Adipocyte (in vitro differentiated cells): ENCODE measurements around the gene FBXO10.
"Not testable (repeated sequence)": the region's sequence is repeated elsewhere in the genome, so short reads cannot be mapped to it uniquely, and the experiment has no call there.

Source experiments
- DNase-seq: peaks from one replicate; pipeline ENCODE4 v3.0.0-alpha.2; 2015; ENCODE audit warnings: low read depth
- H3K27me3 ChIP-seq: replicated peaks from 2 replicates; pipeline ENCODE4 v1.7.0; 2013; ENCODE audit warnings: mild to moderate bottlenecking, low read length, moderate library complexity; ENCODE audit not compliant: control insufficient read depth, insufficient read depth
- H3K36me3 ChIP-seq: 2 replicates; pipeline ENCODE4 v1.7.0; 2013; ENCODE audit warnings: low read length, mild to moderate bottlenecking, moderate library complexity; ENCODE audit not compliant: control insufficient read depth, insufficient read depth, severe bottlenecking
- H3K4me1 ChIP-seq: 2 replicates; pipeline ENCODE4 v1.7.0; 2013; ENCODE audit warnings: mild to moderate bottlenecking, low read length, moderate library complexity; ENCODE audit not compliant: control insufficient read depth, insufficient read depth
- H3K4me3 ChIP-seq: 2 replicates; pipeline ENCODE4 v1.7.0; 2013; ENCODE audit warnings: mild to moderate bottlenecking, low read length, moderate library complexity
- H3K9ac ChIP-seq: 2 replicates; pipeline ENCODE4 v1.7.0; 2013; ENCODE audit warnings: mild to moderate bottlenecking, low read length, moderate library complexity
- H3K9me3 ChIP-seq: 2 replicates; pipeline ENCODE4 v1.7.0; 2013; ENCODE audit warnings: mild to moderate bottlenecking, low read length, moderate library complexity; ENCODE audit not compliant: control insufficient read depth

FBXO10 gene

GRCh38 chr9:37617161-37617560 lies 41.0 kb upstream of the FBXO10 start:
- H3K36me3 ChIP-seq: no peaks in the 10 kb centered on the region
- no peak overlapping the region for H3K4me3 ChIP-seq
- DNase-seq: no peak
- no peaks in the 10 kb centered on the region for H3K9me3 ChIP-seq
- H3K9ac ChIP-seq: no peak overlapping the region
- H3K4me1 ChIP-seq: peaks cover 36% of the 10 kb centered on the region
- H3K27me3 ChIP-seq: no peaks in the 10 kb centered on the region

- Histone ChIP-seq H3K36me3 (no peaks in the 10 kb centered on the region), H3K4me1 (peaks cover 27% of the 10 kb centered on the region), H3K9me3 (no peaks in the 10 kb centered on the region), H3K9ac (no peak overlapping the region), H3K4me3 (no peak overlapping the region), H3K27me3 (no peaks in the 10 kb centered on the region)
- DNase-seq: no peak
Observed at GRCh38 chr9:37611961-37612360, 35.8 kb upstream of the FBXO10 start.

GRCh38 chr9:37611014-37611413 lies 34.8 kb upstream of the FBXO10 start:
- H3K27me3 ChIP-seq: no peaks in the 10 kb centered on the region
- H3K4me3 ChIP-seq: no peak overlapping the region
- H3K9me3 ChIP-seq: no peaks in the 10 kb centered on the region
- no peak overlapping the region for H3K9ac ChIP-seq
- peaks cover 25% of the 10 kb centered on the region for H3K4me1 ChIP-seq
- no peaks in the 10 kb centered on the region for H3K36me3 ChIP-seq
- no peak for DNase-seq

- H3K36me3 ChIP-seq: no peaks in the 10 kb centered on the region
- H3K27me3 ChIP-seq: no peaks in the 10 kb centered on the region
- no peak overlapping the region for H3K9ac ChIP-seq
- H3K9me3 ChIP-seq: no peaks in the 10 kb centered on the region
- DNase-seq: no peak
- H3K4me3 ChIP-seq: no peak overlapping the region
- peaks cover 30% of the 10 kb centered on the region for H3K4me1 ChIP-seq
Observed at GRCh38 chr9:37609735-37610397, 33.7 kb upstream of the FBXO10 start.

- no peaks in the 10 kb centered on the region for H3K27me3 ChIP-seq
- no peak for DNase-seq
- H3K36me3 ChIP-seq: no peaks in the 10 kb centered on the region
- no peaks in the 10 kb centered on the region for H3K9me3 ChIP-seq
- no peak overlapping the region for H3K4me3 ChIP-seq
- no peak overlapping the region for H3K9ac ChIP-seq
- H3K4me1 ChIP-seq: peaks cover 45% of the 10 kb centered on the region
Observed at GRCh38 chr9:37608250-37608649, 32.1 kb upstream of the FBXO10 start.

GRCh38 chr9:37604296-37604695 lies 28.1 kb upstream of the FBXO10 start:
- peak overlapping the region; percentile 22 for H3K4me3 ChIP-seq
- H3K36me3 ChIP-seq: no peaks in the 10 kb centered on the region

GRCh38 chr9:37602817-37603216 lies 26.6 kb upstream of the FBXO10 start:
- Histone ChIP-seq H3K4me1 (peaks cover 30% of the 10 kb centered on the region), H3K27me3 (no peaks in the 10 kb centered on the region), H3K36me3 (no peaks in the 10 kb centered on the region), H3K4me3 (peak overlapping the region; percentile 71), H3K9me3 (no peaks in the 10 kb centered on the region), H3K9ac (no peak overlapping the region)
- DNase-seq: no peak

More at GRCh38 chr9:37604296-37604695, 28.1 kb upstream of the FBXO10 start:
- Histone ChIP-seq H3K9ac (no peak overlapping the region), H3K4me1 (peaks cover 30% of the 10 kb centered on the region), H3K9me3 (no peaks in the 10 kb centered on the region), H3K27me3 (no peaks in the 10 kb centered on the region)
- DNase-seq: no peak

- not testable (repeated sequence) for H3K4me3 ChIP-seq, DNase-seq, H3K36me3 ChIP-seq
Observed at GRCh38 chr9:37602061-37602460, 25.9 kb upstream of the FBXO10 start.

GRCh38 chr9:37596504-37596903 lies 20.3 kb upstream of the FBXO10 start:
- Histone ChIP-seq H3K27me3 (no peaks in the 10 kb centered on the region), H3K4me3 (no peak overlapping the region), H3K4me1 (peaks cover 16% of the 10 kb centered on the region), H3K9me3 (no peaks in the 10 kb centered on the region), H3K36me3 (no peaks in the 10 kb centered on the region), H3K9ac (no peak overlapping the region)
- DNase-seq: no peak

More at GRCh38 chr9:37602061-37602460, 25.9 kb upstream of the FBXO10 start:
- not testable (repeated sequence) for H3K9me3 ChIP-seq, H3K9ac ChIP-seq, H3K27me3 ChIP-seq
- peaks cover 30% of the 10 kb centered on the region for H3K4me1 ChIP-seq

GRCh38 chr9:37593883-37594448 lies 17.8 kb upstream of the FBXO10 start:
- H3K27me3 ChIP-seq: no peaks in the 10 kb centered on the region
- H3K36me3 ChIP-seq: peaks cover 3% of the 10 kb centered on the region
- peak overlapping the region; percentile 1 for H3K4me3 ChIP-seq
- H3K9ac ChIP-seq: no peak overlapping the region
- DNase-seq: no peak
- peaks cover 33% of the 10 kb centered on the region for H3K4me1 ChIP-seq
- no peaks in the 10 kb centered on the region for H3K9me3 ChIP-seq

- Histone ChIP-seq H3K9ac (peak within 1 kb of the TSS; percentile 97), H3K9me3 (no peaks in the 10 kb centered on the region), H3K36me3 (peaks cover 19% of the 10 kb centered on the region), H3K27me3 (no peaks in the 10 kb centered on the region), H3K4me3 (peak within 1 kb of the TSS; percentile 97), H3K4me1 (peaks cover 36% of the 10 kb centered on the region)
- DNase-seq: peak; percentile 96
Observed at GRCh38 chr9:37592108-37592951, 16.1 kb upstream of the FBXO10 start, which contains the start of gene TOMM5. Gene TOMM5 (minus strand): TSS chr9:37592597. CDS start chr9:37592532, 65 bp downstream.
